IPS DF 6.9 (cell line): ENCODE results near the gene PLD6.
A peak's percentile ranks its signal among the peaks of the same experiment; 100 is the strongest.
"Not testable (repeated sequence)": the region's sequence is repeated elsewhere in the genome, so short reads cannot be mapped to it uniquely, and the experiment has no call there.

Experiments used
- DNase-seq: peaks from one replicate; pipeline ENCODE4 v3.0.0-alpha.2; 2013; ENCODE audit warnings: low read depth, low spot score
- H3K27ac ChIP-seq: one replicate; pipeline ENCODE4 v1.5.1; 2013; ENCODE audit warnings: low read length, control low read depth
- H3K27me3 ChIP-seq: 2 replicates; pipeline ENCODE4 v1.6.1; 2013; ENCODE audit warnings: mild to moderate bottlenecking, low read length; ENCODE audit not compliant: control insufficient read depth, insufficient read depth
- H3K36me3 ChIP-seq: 2 replicates; pipeline ENCODE4 v1.6.1; 2013; ENCODE audit warnings: low read length; ENCODE audit not compliant: control insufficient read depth, insufficient read depth
- H3K4me1 ChIP-seq: 2 replicates; pipeline ENCODE4 v1.6.1; 2013; ENCODE audit warnings: low read length; ENCODE audit not compliant: control insufficient read depth, insufficient read depth
- H3K4me3 ChIP-seq: 2 replicates; pipeline ENCODE4 v1.5.1; 2013; ENCODE audit warnings: mild to moderate bottlenecking, low read length
- H3K9me3 ChIP-seq: 2 replicates; pipeline ENCODE4 v1.6.1; 2013; ENCODE audit warnings: low read length, inconsistent platforms; ENCODE audit not compliant: control insufficient read depth, insufficient read depth
- WGBS: extraction: QIAGEN DNeasy Blood & Tissue Kit; methylation state at CpG from one replicate; pipeline ENCODE4 v1.1.7; 2013; ENCODE audit warnings: mixed read lengths, missing lambda C conversion rate; ENCODE audit not compliant: insufficient read length, insufficient coverage; 5-methylcytosine and 5-hydroxymethylcytosine counted together

The PLD6 gene, protein sequence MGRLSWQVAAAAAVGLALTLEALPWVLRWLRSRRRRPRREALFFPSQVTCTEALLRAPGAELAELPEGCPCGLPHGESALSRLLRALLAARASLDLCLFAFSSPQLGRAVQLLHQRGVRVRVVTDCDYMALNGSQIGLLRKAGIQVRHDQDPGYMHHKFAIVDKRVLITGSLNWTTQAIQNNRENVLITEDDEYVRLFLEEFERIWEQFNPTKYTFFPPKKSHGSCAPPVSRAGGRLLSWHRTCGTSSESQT

DNA sequence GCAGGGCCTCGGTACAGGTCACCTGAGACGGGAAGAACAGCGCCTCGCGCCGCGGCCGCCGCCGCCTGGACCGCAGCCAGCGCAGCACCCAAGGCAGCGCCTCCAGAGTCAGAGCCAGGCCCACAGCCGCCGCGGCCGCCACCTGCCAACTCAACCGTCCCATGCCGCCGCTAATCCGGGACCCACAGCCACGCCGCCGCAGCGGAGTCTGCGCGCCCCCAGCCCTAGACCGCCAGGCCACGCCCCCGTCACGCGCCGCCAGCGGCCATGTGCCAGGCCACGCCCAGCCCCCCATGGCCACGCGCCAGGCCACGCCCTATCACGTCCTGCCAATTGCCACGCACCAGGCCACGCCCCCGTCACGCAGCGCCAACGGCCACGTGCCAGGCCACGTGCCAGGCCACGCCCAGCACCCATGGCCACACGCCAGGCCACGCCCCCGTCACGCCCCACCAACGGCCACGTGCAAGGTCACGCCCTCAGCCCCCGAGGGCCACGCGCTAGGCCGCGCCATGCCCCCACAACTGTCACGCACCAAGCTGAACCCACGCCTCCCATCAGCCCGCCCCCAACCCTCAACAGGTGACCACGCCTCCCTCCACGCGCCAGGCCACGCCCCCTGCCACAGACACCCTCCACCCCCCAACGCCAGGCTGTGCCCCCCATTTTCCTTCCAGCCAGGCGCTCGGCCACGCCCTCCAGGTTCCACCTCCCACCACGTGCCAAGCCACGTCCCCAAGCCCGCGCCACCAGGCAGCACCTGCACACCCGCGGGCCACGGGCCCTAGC, at the start of gene PLD6:
TSS of gene PLD6 (minus strand) at position 210 of the 789 bp plus-strand sequence. CDS start at position 163, 47 bp downstream.
- H3K4me3 ChIP-seq = peak within 1 kb of the TSS; percentile 19; the same call in 1 of the 2 replicates
- no peaks in the 10 kb centered on the region for H3K9me3 ChIP-seq
- H3K4me1 ChIP-seq = no peaks in the 10 kb centered on the region; the same call in 1 of the 2 replicates
- no peak for DNase-seq
- peaks cover 2% of the 10 kb centered on the region; the same call in 1 of the 2 replicates for H3K36me3 ChIP-seq
- H3K27me3 ChIP-seq = no peaks in the 10 kb centered on the region
- WGBS = no CpG with 5 or more reads among the region's 78 CpGs
- H3K27ac ChIP-seq = no peak within 1 kb of the TSS

DNA sequence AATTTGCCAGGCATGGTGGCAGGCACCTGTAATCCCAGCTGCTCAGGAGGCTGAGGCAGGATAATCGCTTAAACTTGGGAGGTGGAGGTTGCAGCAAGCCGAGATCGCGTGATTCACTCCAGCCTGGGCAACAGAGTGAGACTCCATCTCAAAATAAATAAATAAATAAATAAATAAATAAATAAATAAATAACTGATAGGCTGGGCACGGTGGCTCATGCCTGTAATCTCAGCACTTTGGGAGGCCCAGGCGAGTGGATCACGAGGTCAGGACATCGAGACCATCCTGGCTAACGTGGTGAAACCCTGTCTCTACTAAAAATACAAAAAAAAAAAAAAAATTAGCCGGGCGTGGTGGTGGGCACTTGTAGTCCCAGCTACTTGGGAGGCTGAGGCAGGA, 49.6 kb upstream of the PLD6 start:
- H3K4me3 ChIP-seq, H3K27ac ChIP-seq, H3K27me3 ChIP-seq, H3K4me1 ChIP-seq, H3K9me3 ChIP-seq, DNase-seq: not testable (repeated sequence)
- H3K36me3 ChIP-seq = peaks cover 21% of the 10 kb centered on the region
- no CpG with 5 or more reads among the region's 11 CpGs for WGBS

DNA sequence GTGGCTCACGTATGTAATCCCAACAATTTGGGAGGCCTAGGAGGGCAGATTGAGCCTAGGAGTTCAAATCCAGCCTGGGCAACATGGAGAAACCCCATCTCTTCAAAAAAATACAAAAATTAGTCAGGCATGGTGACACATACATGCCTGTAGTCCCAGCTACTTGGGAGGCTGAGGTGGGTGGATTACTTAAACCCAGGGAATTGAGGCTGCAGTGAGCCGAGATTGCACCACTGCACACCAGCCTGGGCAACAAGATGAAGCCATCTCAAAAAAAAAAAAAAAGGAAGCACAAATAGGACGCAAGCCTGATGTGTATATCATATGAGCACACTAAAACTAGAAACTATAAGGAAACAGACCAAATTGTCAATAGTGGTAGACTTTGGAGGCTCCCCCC, 47.9 kb upstream of the PLD6 start:
- no CpG with 5 or more reads among the region's 3 CpGs for WGBS
- Histone ChIP-seq H3K9me3 (no peaks in the 10 kb centered on the region), H3K27me3 (no peaks in the 10 kb centered on the region), H3K4me1 (no peaks in the 10 kb centered on the region), H3K36me3 (peaks cover 15% of the 10 kb centered on the region; the same call in 1 of the 2 replicates), H3K27ac (no peak overlapping the region), H3K4me3 (no peak overlapping the region)
- no peak for DNase-seq

DNA sequence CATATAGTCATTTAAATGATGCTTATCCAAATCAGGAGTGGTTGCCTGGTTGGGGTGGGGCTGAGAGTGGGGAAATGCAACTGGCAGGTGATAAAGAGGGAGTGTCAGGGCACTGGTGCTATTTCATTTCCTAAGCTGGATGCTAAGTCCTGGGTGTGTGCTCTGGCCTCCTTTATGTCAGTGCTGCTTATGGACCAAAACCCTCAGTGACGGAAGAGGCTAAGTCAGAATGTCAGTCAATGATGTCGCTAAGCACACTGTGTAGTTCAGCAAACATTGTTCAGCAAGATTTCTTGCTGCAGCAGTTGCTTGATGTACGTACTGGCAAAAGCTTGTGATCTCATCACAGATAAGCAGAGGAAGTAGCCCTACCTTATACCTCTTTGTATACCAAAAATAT, 47.3 kb upstream of the PLD6 start:
- no peaks in the 10 kb centered on the region for H3K9me3 ChIP-seq

DNA sequence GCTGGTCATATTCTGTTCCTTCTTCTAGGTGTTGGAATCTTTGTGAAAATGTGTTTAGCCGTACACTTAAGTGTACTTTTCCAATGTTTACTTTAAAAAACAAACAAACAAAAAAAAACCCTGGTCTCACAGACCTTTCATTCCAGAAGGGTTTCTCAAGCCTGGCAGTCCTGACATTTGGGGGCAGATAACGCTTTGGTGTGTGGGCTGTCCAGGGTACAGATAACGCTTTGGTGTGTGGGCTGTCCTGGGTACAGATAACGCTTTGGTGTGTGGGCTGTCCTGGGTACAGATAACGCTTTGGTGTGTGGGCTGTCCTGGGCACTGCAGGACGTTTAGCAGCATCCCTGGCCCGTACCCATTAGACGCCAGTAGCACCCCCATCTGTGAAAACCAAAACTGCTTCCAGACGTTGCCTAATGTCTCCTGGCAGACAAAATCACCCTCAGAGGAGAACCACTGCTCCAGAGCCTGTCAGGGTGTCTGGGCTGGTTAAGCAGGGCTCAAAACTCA, 46.1 kb upstream of the PLD6 start:
- no peak overlapping the region for H3K4me3 ChIP-seq
- H3K27me3 ChIP-seq = no peaks in the 10 kb centered on the region
- no CpG with 5 or more reads among the region's 9 CpGs for WGBS
- no peak overlapping the region for H3K27ac ChIP-seq
- no peaks in the 10 kb centered on the region for H3K9me3 ChIP-seq
- H3K36me3 ChIP-seq = peaks cover 27% of the 10 kb centered on the region; the same call in 1 of the 2 replicates
- H3K4me1 ChIP-seq = no peaks in the 10 kb centered on the region
- no peak for DNase-seq

More for the DNA sequence above, 47.3 kb upstream of the PLD6 start:
- Histone ChIP-seq H3K4me3 (no peak overlapping the region), H3K36me3 (peaks cover 16% of the 10 kb centered on the region; the same call in 1 of the 2 replicates), H3K27ac (no peak overlapping the region), H3K27me3 (no peaks in the 10 kb centered on the region), H3K4me1 (no peaks in the 10 kb centered on the region)
- DNase-seq = no peak
- no CpG with 5 or more reads among the region's 3 CpGs for WGBS

DNA sequence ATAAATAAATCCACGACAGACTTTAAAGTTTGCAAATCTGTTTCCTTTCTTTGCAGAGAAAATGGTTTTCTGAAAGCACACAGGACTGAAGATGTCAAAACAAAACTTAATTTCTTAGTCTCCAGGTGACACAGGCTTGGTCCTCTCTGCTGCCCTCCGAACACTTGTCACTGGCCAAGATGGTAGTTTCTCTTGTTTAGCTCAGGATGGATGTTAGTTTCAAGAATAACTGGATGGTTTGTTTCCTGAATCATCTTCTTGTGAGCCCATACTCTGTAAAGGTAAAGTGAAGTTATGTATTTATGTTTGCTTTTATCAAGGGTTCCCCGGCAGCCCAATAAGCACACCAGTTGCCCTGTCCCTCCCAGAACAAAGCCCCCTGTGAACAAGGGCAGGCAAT, 40.7 kb upstream of the PLD6 start:
- Histone ChIP-seq H3K4me3 (no peak overlapping the region), H3K4me1 (no peaks in the 10 kb centered on the region), H3K27ac (no peak overlapping the region), H3K36me3 (peaks cover 14% of the 10 kb centered on the region; the same call in 1 of the 2 replicates), H3K9me3 (no peaks in the 10 kb centered on the region), H3K27me3 (no peaks in the 10 kb centered on the region)
- DNase-seq = no peak
- WGBS = no CpG with 5 or more reads among the region's 3 CpGs

DNA sequence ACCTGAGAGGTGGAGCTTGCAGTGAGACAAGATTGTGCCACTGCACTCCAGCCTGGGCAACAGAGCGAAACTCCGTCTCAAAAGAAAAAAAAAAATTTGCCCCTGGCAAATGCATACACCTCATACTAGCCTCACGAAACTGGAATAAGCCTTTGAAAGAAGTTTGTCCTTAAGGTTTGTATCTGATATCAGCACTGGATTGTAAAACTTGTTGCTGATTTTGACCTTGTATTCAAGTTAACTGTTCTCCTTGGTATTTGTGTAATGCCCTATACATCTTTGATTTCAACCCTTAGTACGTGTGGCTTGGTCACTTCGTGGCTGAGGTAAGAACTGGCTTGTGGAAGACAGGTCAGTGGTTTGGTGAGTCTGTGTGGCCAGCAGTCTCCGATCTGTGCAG, 37.0 kb upstream of the PLD6 start:
- no CpG with 5 or more reads among the region's 6 CpGs for WGBS
- no peak for DNase-seq
- Histone ChIP-seq H3K9me3 (no peaks in the 10 kb centered on the region), H3K27ac (no peak overlapping the region), H3K4me3 (no peak overlapping the region), H3K4me1 (no peaks in the 10 kb centered on the region), H3K27me3 (no peaks in the 10 kb centered on the region), H3K36me3 (peaks cover 10% of the 10 kb centered on the region; the same call in 1 of the 2 replicates)

DNA sequence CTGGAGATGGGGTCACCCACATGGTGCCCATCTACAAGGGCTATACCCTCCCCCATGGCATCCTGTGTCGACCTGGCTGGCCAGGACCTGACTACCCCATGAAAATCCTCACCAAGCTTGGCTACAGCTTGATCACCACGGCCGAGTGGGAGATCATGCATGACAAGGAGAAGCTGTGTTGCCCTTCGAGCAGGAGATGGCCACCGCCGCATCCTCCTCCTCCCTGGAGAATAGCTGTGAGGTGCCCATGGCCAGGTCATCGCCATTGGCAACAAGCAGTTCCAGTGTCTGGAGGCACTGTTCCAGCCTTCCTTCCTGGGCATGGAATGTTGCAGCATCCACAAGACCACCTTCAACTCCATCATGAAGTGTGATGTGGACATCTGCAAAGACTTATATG, 36.1 kb upstream of the PLD6 start:
- H3K27me3 ChIP-seq = no peaks in the 10 kb centered on the region
- DNase-seq = no peak
- H3K4me1 ChIP-seq = no peaks in the 10 kb centered on the region
- H3K9me3 ChIP-seq = no peaks in the 10 kb centered on the region
- no peak overlapping the region for H3K27ac ChIP-seq
- 0 out of 2 replicates have a peak, but pooled peaks cover 2% of the 10 kb centered on the region for H3K36me3 ChIP-seq
- no peak overlapping the region for H3K4me3 ChIP-seq
- no CpG with 5 or more reads among the region's 7 CpGs for WGBS

DNA sequence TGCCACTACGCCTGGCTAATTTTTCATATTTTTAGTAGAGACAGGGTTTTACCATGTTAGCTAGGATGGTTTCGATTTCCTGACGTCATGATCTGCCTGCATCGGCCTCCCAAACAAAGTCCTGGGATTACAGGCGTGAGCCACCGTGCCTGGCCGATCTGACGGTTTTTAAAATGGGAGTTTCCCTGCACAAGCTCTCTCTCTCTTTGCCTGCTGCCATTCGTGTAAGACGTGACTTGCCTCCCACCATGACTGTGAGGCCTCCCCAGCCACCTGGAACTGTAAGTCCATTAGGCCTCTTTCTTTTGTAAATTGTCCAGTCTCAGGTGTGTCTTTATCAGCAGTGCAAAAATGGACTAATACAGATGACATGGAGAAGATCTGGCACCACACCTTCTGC, 35.5 kb upstream of the PLD6 start:
- no peaks in the 10 kb centered on the region for H3K27me3 ChIP-seq
- H3K4me3 ChIP-seq = no peak overlapping the region
- no CpG with 5 or more reads among the region's 10 CpGs for WGBS
- no peaks in the 10 kb centered on the region for H3K36me3 ChIP-seq
- DNase-seq = no peak
- no peaks in the 10 kb centered on the region for H3K9me3 ChIP-seq
- no peak overlapping the region for H3K27ac ChIP-seq
- H3K4me1 ChIP-seq = no peaks in the 10 kb centered on the region

DNA sequence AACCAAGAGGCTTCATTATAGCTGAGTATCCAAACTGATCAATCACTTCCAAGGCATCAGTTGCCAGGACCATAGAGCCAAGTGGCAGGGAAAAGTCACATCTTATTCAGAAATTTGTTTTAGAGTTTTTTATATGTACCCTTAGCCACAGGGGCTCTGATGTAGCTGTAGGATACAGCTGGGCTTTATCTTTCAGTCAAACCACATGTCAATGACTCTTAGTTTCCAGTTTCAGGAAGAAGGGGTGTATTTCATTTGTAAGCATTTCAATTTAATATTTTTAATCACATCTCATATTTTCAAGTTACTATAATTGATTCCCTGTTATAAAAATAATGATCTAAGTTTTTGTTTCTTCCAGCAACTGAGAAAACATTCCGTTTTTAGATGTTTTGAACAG, 33.7 kb upstream of the PLD6 start:
- Histone ChIP-seq H3K4me1 (0 out of 2 replicates have a peak, but pooled peaks cover 2% of the 10 kb centered on the region), H3K4me3 (no peak overlapping the region), H3K27ac (no peak overlapping the region), H3K36me3 (no peaks in the 10 kb centered on the region), H3K27me3 (no peaks in the 10 kb centered on the region), H3K9me3 (no peaks in the 10 kb centered on the region)
- DNase-seq = no peak
- no CpG with 5 or more reads among the region's 1 CpG for WGBS
